Epithelial cell of prostate (primary cell): ENCODE data around the gene PDIK1L.

Source experiments
- DNase-seq: peaks from one replicate; pipeline ENCODE4 v3.0.0-alpha.2; 2011; ENCODE audit warnings: low read depth, low spot score
- H3K27ac ChIP-seq: fragments of 450-650 bp; 2 replicates; pipeline ENCODE4 v1.5.1; 2017; ENCODE audit warnings: mild to moderate bottlenecking

Gene PDIK1L

DNA sequence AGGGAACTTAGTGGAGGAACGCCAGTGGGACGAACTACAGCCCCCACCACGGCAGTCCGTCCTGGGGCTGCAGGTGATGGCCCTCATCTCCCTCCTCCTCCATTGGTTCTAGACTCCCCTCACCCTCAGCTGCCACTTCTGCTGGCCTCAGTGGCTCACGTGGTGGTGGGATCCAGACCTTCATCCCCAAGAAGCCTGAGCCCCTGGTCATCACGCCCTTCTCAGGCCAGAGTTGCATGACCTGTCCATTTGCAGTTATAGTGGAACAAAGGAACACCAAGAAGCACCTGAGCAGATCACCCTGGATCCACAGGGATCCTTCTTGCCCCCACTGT is 34.3 kb downstream of the PDIK1L start:
- no peak overlapping the region for H3K27ac ChIP-seq
- no peak for DNase-seq

DNA sequence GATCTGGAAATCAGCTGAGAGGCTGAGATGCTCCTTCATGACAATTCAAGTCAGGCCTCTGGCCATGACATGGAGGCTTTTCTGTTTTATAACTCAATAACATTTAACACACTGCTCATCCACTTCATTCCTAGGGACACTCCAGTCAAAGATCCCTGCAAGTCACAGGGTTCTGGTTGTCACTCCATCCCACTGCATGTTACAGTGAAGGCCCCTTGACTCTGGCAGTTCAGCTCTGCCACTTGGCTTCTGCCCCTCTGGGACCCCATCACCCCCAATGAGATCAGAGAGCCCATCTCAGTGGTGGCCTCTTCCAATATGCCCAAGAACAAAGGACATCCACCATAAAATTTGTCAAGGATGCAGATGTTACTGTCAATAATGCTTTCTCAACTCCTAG is 37.3 kb downstream of the PDIK1L start:
- H3K27ac ChIP-seq = no peak overlapping the region
- DNase-seq = no peak

DNA sequence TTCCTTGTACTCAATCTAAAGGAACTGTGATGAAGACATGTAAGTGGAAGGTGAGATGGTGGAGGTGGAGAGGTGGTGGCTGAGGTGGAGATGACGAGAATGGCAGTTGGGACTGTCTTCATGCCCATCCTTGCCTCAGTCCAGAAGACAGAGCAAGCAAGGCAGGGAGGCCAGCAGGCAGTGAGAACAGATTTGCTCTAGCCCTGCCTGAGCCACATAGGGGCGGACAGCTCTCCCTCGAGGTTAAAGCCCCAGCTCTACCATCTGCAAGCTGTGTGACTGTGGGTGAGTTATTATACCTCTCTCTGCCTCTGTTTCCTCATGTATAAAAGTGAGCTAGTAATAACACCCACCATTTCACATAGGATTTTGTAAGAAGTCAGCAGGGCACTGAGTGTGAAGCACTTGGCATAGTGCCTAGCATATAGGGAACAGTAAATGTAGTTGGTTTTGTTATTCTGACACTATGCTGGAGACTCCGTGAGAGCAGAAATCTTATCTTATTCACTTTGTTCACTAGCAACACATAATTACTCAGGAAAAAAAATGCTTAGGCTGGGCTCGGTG is 42.4 kb downstream of the PDIK1L start:
- H3K27ac ChIP-seq = no peak overlapping the region
- DNase-seq = no peak

DNA sequence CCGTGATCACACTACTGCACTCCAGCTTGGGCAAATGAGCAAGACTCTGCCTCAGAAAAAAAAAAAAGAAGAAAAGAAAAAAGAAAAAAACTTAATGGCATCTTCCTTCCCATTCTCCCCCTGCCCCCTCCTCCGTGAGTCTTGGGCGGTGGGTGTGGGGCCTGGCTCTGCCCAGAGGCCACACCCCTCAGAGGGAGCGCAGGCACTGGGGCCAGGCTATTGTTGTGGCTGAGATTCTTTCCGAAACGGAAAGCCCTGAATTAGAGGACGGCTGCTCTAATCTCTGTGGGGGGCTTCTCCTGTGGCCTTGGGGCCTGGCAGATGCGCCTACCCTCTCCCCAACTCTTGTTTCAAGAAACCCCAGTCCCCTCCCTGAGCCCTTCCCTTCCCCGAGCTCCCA is 43.1 kb downstream of the PDIK1L start:
- H3K27ac ChIP-seq = no peak overlapping the region
- no peak for DNase-seq

DNA sequence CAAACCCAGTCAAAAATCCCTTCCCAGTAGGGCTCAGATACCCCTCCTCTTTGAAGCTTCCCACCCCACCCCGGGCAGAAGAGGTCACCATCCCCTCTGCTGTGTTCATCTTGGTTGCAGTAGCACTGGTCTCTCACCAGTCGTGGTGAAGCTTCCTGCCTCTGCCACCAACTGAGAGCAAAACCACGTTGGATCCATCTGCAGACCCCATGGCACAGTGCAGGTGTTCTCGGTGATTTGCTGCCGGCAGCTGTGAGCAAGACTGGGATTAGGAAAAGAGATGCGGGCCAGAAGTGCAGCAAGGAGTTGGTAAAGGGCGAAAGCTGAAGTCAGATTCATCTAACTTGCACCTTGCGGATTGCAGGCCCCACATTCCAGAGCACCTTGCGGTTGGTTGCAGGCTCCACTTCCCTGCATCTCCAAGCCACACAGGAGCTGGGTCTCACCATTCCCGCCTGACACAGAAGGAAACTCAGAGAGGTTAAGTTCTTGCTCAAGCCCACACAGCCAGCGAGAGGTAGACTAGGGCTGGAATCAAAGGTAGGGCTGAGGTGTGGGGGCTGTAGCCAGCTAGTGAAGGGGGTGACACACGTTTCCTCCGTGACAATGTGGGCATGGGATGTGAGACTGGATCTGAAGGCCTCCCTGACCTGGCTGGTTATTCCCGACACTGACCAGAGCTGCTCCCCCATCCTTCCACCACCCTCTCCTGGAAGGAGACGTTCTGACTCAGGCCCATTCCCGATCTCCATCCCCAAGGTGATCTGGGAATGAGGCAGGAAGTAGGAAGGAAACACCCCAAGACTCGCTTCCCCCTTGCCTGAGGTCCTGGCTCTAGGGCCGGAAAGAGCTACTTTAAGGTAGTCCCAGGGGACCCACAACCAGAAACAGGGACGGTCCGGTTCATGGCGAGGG is 44.0 kb downstream of the PDIK1L start:
- no peak overlapping the region for H3K27ac ChIP-seq
- DNase-seq = no peak

DNA sequence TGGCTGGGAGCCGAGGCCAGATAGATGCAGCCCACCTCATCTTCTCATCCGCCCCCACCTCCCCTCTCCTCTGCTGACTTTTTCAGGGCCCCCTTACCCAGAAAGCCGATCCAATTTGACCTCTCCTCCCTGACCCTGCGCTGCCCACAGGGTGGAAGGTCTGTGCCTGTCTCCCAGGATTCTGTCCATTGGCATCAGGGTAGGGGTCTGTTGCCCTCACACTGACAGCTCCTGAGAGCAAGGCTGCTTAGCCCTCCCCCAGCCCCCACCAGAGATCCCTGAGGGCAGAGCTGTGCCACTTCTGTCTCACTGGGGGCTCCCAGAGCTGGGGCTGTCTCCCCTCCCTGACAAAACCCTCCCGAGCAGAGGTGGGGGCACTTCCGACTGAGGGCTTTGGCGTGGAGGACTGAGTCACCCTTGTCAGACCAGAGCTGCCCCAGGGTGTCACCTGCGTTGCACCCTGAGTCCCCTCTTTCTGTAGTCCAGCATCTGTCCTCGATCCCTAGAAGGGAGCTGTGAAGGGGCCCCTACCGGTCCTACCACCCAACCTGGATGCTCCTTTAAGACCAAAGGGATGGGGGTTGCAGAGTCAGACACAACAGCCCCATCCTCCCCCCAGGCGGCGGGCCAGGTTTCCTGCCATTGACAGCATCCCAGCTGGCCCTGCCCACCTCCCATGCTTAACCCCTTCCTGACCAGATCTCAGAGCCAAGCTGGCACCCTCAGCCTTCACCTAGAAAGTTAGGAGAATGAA is 44.8 kb downstream of the PDIK1L start:
- no peak overlapping the region for H3K27ac ChIP-seq
- no peak for DNase-seq

DNA sequence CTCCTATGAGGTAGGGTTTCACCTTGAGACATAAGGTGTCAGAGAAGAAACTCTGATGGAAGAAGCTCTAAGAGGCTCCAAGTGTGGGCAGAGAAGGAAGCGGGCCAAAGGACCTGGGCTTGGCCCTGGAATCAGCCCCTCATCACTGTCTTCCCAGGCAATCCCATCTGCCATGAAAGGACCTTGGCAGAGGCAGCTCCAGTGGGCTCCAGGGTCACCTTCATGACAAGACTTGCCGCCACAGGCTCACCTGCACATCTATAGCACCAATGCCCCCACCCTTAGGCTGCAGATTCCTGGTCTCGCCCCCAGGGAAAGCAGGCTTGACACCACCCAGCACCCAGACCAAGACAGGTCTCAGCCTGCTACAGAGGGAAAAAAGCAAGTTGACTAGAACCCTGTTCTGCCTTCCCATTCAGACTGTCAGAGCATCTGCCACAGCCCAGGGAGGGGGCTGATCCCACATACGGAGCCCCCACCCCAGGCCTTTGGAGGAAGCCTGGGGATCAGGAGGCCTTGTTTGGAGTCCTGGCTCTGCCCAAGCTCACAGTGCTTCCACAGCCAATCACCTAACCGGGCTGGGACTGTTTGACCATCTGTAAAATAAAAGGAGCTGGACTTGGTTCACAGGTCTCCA is 46.8 kb downstream of the PDIK1L start:
- DNase-seq = no peak
- no peak overlapping the region for H3K27ac ChIP-seq

DNA sequence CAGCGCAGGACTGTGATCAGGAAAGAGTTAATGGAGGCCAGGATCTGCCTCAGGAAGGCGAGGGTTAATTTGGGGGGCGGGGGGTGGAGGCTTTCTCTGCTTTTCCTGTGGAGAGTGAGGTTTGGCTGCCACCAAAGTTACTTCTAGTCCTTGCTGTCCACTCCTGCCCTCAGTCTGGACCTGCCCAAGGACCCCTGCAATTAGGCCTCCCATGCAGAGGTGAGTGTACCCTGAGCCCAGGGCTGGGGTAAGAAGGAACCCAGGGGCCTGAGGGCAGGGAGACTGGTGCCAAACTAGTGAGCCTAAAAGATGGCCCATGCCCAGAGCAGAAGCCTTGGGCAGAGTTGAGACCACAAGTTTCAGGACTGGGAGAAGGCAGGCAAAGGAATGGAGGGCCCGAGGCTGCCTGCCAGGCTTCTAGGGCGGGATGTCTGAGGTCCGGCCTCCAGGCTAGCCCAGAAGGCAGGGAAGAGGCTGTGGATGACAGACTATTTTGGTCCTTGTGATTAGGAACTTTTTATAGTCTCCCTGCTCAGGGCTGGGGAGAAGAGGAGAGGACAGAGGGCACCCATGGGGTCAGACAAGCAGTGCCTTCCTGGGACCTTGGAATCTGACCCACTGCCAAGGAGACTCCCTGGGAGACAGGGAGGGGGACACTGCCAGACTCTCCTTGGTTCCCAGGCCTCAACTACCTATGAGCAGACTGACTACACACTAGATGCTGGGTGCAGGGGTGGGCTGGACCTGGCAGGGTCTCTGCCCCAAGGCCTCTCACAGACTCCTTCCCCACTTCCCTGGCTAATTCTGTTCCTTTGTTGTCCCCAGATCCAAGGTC is 47.5 kb downstream of the PDIK1L start, which contains the start of gene FAM110D:
FAM110D (plus strand) TSS at position 172 of the 835 bp plus-strand sequence. CDS start 2,213 bp downstream, outside the sequence.
- H3K27ac ChIP-seq = no peak within 1 kb of the TSS
- DNase-seq = no peak

DNA sequence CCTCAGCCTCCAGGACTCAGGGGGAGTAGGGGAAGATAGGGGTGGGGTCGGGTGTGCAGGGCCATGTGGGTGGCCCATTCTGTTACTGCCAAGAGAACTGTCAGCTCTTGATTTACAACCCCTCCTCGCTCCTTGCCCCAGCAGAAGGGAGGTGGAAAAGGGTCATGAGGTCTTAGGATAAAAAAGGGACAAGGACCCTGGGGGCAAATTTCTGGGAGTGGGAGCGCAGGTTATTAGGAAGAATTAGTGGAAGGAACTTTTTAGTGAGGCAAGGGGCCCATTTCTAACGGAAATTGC is 48.1 kb downstream of the PDIK1L start:
- no peak overlapping the region for H3K27ac ChIP-seq
- no peak for DNase-seq

DNA sequence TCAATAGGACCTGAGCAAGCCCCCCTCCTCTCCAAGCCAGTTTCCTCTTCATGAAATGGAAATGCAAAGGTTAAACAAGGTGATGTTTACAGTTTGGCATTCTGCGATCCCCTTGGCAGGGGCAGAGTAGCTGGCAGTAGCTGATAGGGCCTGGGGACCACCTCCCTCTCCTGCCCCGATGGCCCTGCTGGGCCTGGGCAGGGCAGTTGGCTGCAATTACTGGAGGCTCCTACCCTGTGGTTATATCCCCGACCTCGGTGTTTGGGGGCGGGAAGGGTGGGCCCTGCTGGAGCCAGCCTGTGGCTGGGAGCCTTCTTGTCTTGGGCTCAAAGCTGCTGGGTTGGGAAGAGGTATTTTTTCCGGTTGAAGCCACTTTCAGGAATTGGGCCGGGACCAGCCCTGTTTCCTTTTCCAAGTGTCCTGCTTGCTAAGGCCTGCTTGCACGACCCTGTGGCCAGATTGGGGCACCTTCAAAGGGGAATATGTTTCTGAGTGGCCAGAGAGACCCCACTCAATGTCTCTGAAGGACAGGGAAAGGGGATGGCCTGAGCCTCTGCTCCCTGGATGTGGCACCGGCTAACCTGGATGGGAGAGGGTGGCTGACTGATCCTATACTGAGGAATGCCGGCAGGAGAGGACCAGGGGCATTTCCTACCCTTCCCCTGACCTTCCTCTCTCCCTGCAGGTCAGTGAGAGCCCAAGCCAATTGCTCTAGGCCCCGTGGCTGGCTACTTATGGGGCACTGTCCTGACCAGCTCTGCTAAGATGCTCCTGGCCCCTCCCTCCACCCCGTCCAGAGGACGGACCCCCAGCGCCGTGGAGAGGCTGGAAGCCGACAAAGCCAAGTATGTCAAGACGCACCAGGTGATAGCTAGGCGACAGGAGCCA is 49.1 kb downstream of the PDIK1L start:
- no peak overlapping the region for H3K27ac ChIP-seq
- DNase-seq = no peak

DNA sequence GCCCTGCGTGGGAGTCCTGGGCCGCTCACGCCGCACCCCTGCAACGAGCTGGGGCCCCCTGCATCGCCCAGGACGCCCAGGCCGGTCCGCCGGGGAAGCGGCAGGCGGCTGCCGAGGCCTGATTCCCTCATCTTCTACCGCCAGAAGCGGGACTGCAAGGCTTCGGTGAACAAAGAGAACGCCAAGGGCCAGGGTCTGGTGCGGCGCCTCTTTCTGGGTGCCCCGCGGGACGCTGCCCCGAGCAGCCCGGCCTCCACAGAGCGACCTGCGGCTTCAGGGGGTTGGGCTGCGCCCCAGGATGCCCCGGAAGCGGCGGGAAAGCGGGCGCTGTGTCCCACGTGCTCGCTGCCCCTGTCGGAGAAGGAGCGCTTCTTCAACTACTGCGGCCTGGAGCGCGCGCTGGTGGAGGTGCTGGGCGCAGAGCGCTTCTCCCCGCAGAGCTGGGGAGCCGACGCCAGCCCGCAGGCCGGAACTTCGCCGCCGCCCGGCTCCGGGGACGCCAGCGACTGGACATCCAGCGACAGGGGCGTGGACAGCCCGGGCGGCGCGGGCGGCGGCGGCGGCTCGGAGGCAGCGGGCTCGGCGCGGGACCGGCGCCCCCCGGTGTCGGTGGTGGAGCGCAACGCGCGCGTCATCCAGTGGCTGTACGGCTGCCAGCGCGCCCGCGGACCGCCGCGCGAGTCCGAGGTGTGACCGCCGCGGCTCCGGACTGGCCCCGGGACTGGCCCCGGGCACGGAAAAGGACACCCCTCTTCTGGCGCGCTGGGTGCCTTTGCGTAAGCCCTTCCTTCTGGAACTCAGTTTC is 50.0 kb downstream of the PDIK1L start:
- DNase-seq = no peak
- H3K27ac ChIP-seq = no peak overlapping the region

DNA sequence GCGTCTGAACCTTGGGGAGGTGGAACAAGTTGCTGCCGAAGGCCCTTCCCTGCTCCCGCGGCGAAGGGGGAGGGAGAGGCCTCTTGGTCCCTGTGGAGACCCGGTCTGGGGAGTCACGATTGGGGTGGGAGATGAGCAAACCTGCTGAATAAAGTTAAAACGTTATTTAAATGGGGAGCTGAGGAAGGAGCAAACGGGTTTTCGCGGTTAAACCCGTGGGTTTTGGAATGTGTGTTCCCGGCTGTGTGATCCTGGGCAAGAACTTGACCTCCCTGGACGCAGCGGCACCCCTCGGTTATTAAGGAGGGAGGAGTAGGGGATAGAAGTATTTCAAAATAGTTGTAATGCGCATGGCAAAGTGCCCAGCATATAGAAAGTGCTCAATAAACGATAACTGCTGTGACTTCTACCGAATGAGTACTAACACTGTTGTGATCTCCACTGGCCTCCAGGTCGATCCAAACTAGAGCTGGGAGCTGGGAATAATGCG is 50.6 kb downstream of the PDIK1L start:
- no peak for DNase-seq
- no peak overlapping the region for H3K27ac ChIP-seq

DNA sequence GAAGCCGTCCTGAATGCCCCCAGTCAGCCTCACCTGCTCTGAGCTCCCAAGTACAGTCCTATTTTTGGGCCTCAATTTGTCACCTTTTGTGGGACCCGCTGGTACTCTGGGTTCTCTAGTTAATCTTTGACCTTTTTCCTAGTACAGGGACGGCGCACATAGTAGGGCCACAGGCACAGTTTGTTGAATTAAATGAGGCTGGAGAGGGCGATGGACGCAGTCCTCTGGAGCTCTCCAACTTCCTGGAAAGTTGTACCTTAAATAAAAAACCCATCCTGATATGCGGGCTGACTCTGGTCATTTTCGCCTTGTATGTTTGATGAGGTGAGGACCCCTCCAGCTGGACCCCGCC is 52.0 kb downstream of the PDIK1L start:
- no peak for DNase-seq
- H3K27ac ChIP-seq = no peak overlapping the region

DNA sequence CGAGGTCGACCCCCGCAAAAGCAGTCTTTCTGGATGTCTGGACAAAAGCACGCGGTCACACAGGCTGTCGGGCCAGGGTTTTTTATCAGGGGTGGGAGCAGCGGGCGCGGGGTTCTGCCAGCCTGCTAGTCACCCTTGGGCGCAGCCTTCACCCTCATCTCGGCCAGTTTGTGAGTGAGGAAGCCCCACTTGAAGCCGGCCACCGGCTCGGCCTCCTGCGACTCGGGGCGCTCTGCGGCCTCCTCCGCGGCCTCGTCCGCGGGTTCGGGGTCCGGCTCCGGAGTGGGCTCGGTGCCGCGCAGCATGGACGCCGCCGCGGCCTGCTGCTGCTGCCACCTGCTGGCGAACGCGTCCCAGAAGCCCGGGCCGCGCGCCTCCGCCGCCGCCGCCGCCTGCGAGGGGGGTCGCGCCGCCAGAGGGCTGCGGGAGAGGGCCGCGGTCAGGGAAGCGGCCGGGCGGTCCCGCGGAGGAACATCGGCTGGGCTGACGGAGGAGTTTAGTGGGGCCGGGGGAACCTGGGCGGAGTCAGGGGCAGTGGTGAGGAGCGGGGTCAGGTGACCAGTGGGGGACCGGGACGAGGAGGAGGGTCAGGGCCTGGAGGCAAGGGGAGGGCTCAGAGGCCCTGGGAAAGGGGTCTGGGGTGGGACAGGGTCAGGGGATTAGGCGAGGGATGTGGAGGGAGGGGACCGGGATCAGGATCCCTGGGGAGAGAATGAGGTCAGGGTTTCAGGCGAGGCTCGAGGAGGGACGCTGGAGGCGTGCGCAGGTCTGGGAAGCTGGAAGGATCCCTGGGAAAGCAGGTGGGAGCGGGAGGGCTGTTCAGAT is 52.6 kb downstream of the PDIK1L start:
- no peak overlapping the region for H3K27ac ChIP-seq
- no peak for DNase-seq

DNA sequence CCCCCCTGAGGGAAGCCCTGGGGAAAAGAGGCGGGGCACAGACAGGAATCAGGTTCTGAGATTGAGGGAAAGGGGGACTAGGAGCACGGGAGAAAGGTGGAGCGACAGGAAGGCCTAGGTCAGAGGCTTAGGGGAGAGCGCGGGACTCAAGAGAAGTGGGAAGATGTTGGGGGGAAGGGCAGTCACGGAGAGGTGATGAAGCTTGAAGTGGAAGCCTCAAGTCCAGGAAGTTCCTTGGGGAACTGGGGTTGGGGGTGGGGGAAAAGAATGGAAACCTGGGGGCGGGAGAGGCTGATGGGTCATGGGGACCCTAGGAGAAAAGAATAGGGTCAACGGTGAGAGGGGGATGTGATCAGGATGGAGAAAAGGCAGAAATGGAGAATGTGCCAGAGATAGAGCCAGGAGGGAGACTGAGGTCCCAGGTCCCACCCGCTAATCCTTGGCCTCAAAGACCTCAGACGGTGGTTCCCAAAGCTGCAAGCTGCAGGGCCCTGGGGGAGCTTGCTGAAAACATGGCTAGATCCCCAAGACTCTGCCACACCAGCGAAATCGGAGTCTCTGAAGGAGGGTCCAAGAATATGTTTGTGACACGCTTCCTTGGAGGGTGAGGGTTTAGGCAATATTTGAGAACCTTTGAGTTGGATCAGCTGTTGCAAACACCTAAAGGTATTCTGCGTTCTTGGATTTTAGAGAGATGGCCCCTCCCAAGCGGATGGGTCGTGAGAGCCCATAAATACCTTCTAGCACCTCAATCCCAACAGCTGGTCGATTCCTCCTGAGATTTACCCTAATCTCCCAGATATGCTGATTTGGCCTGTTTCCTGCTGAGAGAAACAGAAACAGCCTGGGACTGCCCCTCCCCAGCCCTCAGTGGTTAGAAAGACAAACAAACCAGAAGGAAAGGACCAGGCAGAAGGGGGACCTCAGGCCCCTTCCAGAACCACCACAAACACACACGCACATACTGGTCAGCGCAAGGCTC is 53.5 kb downstream of the PDIK1L start:
- no peak for DNase-seq
- H3K27ac ChIP-seq = no peak overlapping the region

DNA sequence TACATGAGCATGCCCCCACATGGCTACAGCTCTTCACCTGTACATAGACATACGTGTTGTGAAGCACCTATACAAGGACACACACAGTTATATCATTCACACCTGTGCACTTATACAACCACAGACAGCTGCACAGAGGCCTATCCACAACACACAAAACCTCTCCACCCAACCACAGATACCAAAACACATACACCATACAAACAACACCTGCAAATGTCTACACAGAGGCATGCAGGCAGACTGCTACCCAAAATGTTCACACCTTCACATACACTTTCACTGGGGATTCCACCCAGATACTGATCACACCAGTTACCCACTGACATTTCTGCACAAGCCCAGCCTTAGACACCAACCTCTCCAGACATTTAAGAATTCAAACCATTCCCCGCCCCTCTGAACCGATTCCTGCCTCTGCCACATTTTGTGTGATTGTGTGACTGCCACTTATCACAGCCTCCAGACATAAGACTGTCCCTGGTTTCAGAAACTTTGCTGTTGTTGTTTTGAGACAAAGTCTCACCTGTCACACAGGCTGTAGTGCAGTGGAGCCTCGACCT is 55.2 kb downstream of the PDIK1L start:
- H3K27ac ChIP-seq = no peak overlapping the region
- no peak for DNase-seq
